A549 (cell line): ENCODE measurements around the gene ILK. TPM values are rescaled to one million over a fixed set of nuclear protein-coding genes. Genes with fewer than 3 reads are reported as not detected.

Source experiments
- ATAC-seq, 2 experiments: fragments of 200-7000 bp in 1 of 2; fragments of >200 bp in 1 of 2; cut with Nextera tagmentation in 1 of 2; cut with Tn5 transposase in 1 of 2; 3 replicates each; pipeline versions ENCODE4 v1.8.0 to v1.9.1; 2018 to 2020; ENCODE audit warnings: mild to moderate bottlenecking in 1 of 2, moderate library complexity in 1 of 2
- CTCF ChIA-PET: fragments of 300-600 bp; sonication (Branson Sonifier 250); formaldehyde crosslinking; extraction: SDS; loops from one replicate; lab custom pipeline; 2021; ENCODE audit warnings: antibody characterized with exemption, inconsistent platforms; lab: Yijun Ruan, JAX
- POLR2A ChIA-PET: fragments of 350-600 bp; formaldehyde crosslinking; extraction: SDS; loops from one replicate; lab custom pipeline; 2021; ENCODE audit warnings: antibody characterized with exemption, inconsistent platforms; lab: Yijun Ruan, JAX
- DNase-seq, 2 experiments: peaks; one replicate each; pipeline versions ENCODE4 v3.0.0 to v3.0.0-alpha.2; 2011 to 2016; ENCODE audit warnings: low read depth in 1 of 2, low spot score in 1 of 2
- FAIRE-seq: peaks from 2 replicates; lab custom pipeline; 2011; peaks lifted over from hg19 to GRCh38; lab: Jason Lieb, UNC
- H3K27ac ChIP-seq, 2 experiments: fragments of >200 bp; sonication (Bioruptor Twin); formaldehyde crosslinking; 3 replicates each; pipeline ENCODE4 v1.5.1; 2016 to 2017
- H3K4me1 ChIP-seq: fragments of >200 bp; sonication (Bioruptor Twin); formaldehyde crosslinking; 3 replicates; pipeline ENCODE4 v1.6.1; 2016
- H3K4me2 ChIP-seq: fragments of >200 bp; sonication (Bioruptor Twin); formaldehyde crosslinking; 3 replicates; pipeline ENCODE4 v1.6.1; 2016
- H3K4me3 ChIP-seq: fragments of >200 bp; sonication (Bioruptor Twin); formaldehyde crosslinking; 3 replicates; pipeline ENCODE4 v1.5.1; 2016
- H3K9me3 ChIP-seq: fragments of >200 bp; sonication (Bioruptor Twin); formaldehyde crosslinking; 3 replicates; pipeline ENCODE4 v1.6.1; 2016
- ATOH8 ChIP-seq: fragments of 250-450 bp; sonication (Bioruptor Pico); IDR thresholded peaks from 2 replicates; pipeline ENCODE4 v1.5.0; 2020; ENCODE audit warnings: low read depth, mild to moderate bottlenecking, moderate library complexity
- BCL3 ChIP-seq: fragments of >200 bp; sonication (Bioruptor Twin); formaldehyde crosslinking; IDR thresholded peaks from 3 replicates; pipeline ENCODE4 v1.6.1; 2016
- BHLHE40 ChIP-seq: IDR thresholded peaks from 2 replicates; pipeline ENCODE4 v1.6.1; 2012; ENCODE audit warnings: low read depth, low read length, inconsistent platforms
- CBX2 ChIP-seq: fragments of 200-600 bp; sonication (generic); IDR thresholded peaks from 2 replicates; pipeline ENCODE4 v1.6.1; 2016; ENCODE audit warnings: low read depth, mild to moderate bottlenecking, borderline replicate concordance
- CBX8 ChIP-seq: fragments of 200-600 bp; sonication (generic); IDR thresholded peaks from 2 replicates; pipeline ENCODE4 v1.6.1; 2016
- CHD4 ChIP-seq: fragments of 200-600 bp; sonication (generic); IDR thresholded peaks from 2 replicates; pipeline ENCODE4 v1.6.1; 2016; ENCODE audit warnings: antibody characterized with exemption, mild to moderate bottlenecking, borderline replicate concordance
- CTCF ChIP-seq: fragments of >200 bp; sonication (Bioruptor Twin); formaldehyde crosslinking; IDR thresholded peaks from 3 replicates; pipeline ENCODE4 v1.5.1; 2016
- EHF ChIP-seq: fragments of 250-450 bp; sonication (Bioruptor Pico); IDR thresholded peaks from 2 replicates; pipeline ENCODE4 v1.5.0; 2020; ENCODE audit warnings: mild to moderate bottlenecking
- HDAC2 ChIP-seq: fragments of 200-600 bp; sonication (generic); IDR thresholded peaks from 2 replicates; pipeline ENCODE4 v1.6.1; 2016
- HEYL ChIP-seq: fragments of 250-450 bp; sonication (Bioruptor Pico); IDR thresholded peaks from 2 replicates; pipeline ENCODE4 v1.8.0; 2021; ENCODE audit warnings: mild to moderate bottlenecking, moderate library complexity
- HMGXB4 ChIP-seq: fragments of 250-450 bp; sonication (Bioruptor Pico); IDR thresholded peaks from 2 replicates; pipeline ENCODE4 v1.5.0; 2021; ENCODE audit warnings: mild to moderate bottlenecking, moderate library complexity, borderline replicate concordance
- HOXA7 ChIP-seq: fragments of 250-450 bp; sonication (Bioruptor Pico); IDR thresholded peaks from 2 replicates; pipeline ENCODE4 v1.5.0; 2020; ENCODE audit warnings: mild to moderate bottlenecking, moderate library complexity
- JUN ChIP-seq, 2 experiments: fragments of >200 bp; sonication (Bioruptor Twin); formaldehyde crosslinking; IDR thresholded peaks; 2 replicates in 1 of 2; 3 replicates in 1 of 2; pipeline ENCODE4 v1.6.1; 2016 to 2017
- MAFK ChIP-seq: fragments of 450-650 bp; IDR thresholded peaks from 2 replicates; pipeline ENCODE4 v1.6.1; 2014; ENCODE audit not compliant: partially characterized antibody
- NPAS2 ChIP-seq: fragments of 250-450 bp; sonication (Bioruptor Pico); IDR thresholded peaks from 2 replicates; pipeline ENCODE4 v1.8.0; 2022; ENCODE audit warnings: mild to moderate bottlenecking, moderate library complexity, borderline replicate concordance
- NR3C1 ChIP-seq: fragments of >200 bp; sonication (Bioruptor Twin); formaldehyde crosslinking; IDR thresholded peaks from 3 replicates; pipeline ENCODE4 v1.6.1; 2017
- PBX3 ChIP-seq: IDR thresholded peaks from 2 replicates; pipeline ENCODE4 v1.6.1; 2012
- REST ChIP-seq: fragments of 200-600 bp; sonication (generic); IDR thresholded peaks from 2 replicates; pipeline ENCODE4 v1.6.1; 2016; ENCODE audit warnings: antibody characterized with exemption, mild to moderate bottlenecking, moderate library complexity
- RNF2 ChIP-seq: fragments of 200-600 bp; sonication (generic); IDR thresholded peaks from 2 replicates; pipeline ENCODE4 v1.6.1; 2016; ENCODE audit warnings: low read depth, mild to moderate bottlenecking, antibody characterized with exemption, moderate library complexity, borderline replicate concordance
- USF2 ChIP-seq: fragments of 450-650 bp; IDR thresholded peaks from 2 replicates; pipeline ENCODE4 v1.6.1; 2014; ENCODE audit warnings: antibody characterized with exemption
- ZC3H11A ChIP-seq: fragments of 450-650 bp; IDR thresholded peaks from 2 replicates; pipeline ENCODE4 v1.6.1; 2014; ENCODE audit warnings: antibody characterized with exemption, mild to moderate bottlenecking
- ZNF302 ChIP-seq: fragments of 250-450 bp; sonication (Bioruptor Pico); IDR thresholded peaks from 2 replicates; pipeline ENCODE4 v1.9.0; 2021; ENCODE audit warnings: inconsistent platforms, mild to moderate bottlenecking, moderate library complexity
- ZSCAN20 ChIP-seq: fragments of 250-450 bp; sonication (Bioruptor Pico); IDR thresholded peaks from 2 replicates; pipeline ENCODE4 v1.8.0; 2022; ENCODE audit warnings: mild to moderate bottlenecking, moderate library complexity
- WGBS: methylation state at CpG from one replicate; pipeline ENCODE4 v1.1.6; 2017; ENCODE audit errors: missing lambda C conversion rate; 5-methylcytosine and 5-hydroxymethylcytosine counted together
- polyA plus RNA-seq, 4 experiments: library from polyadenylated mRNA; depleted of rRNA in 3 of 4; stranded (reverse); fragments of >200 nt; fragmentation: RNase III in 1 of 4; extraction: RNeasy Plus Mini Kit Qiagen cat#74134 plus additional on column Dnase treatment in 1 of 4; gene quantifications; 2 replicates in 3 of 4; 3 replicates in 1 of 4; pipeline ENCODE4 v1.2.3, GENCODE V29; 2011 to 2017

The ILK gene
- polyA plus RNA-seq, 2 of the 4 experiments (the other 2 are of a cell fraction), result 108 to 109 TPM

- WGBS, result 77% methylated on average over 5 of the region's 6 CpGs
- ChIA-PET CTCF (interaction anchor here (0.7 kb wide), 1 partner anchor 10 kb away, joined by 3 read pairs; no protein-coding TSS in a partner anchor), POLR2A (no interaction called here)
- no peaks in the 10 kb centered on the region for H3K4me1 ChIP-seq
- peak in 1 of 2 experiments; percentile 26; a peak in 2 of 6 replicates for ATAC-seq
- H3K27ac ChIP-seq, result no peak overlapping the region
- no peak for FAIRE-seq
- DNase-seq, result no peak
- H3K4me3 ChIP-seq, result no peak overlapping the region
- H3K9me3 ChIP-seq, result no peaks in the 10 kb centered on the region
- H3K4me2 ChIP-seq, result no peak overlapping the region
- no peak for TF ChIP-seq BHLHE40
- no peak for TF ChIP-seq NPAS2 (CRISPR knock-in tag)
- TF ChIP-seq NR3C1, result no peak
- TF ChIP-seq ZNF302, result no peak
- TF ChIP-seq ZC3H11A, result no peak
- TF ChIP-seq HEYL (CRISPR knock-in tag), result no peak
- TF ChIP-seq REST, result no peak
- TF ChIP-seq HOXA7 (CRISPR knock-in tag), result no peak
- TF ChIP-seq BCL3, result no peak
- no peak for TF ChIP-seq CTCF
- no peak for TF ChIP-seq ZSCAN20
- TF ChIP-seq ATOH8 (CRISPR knock-in tag), result no peak
- no peak for TF ChIP-seq CBX8
These were observed 26.9 kb upstream of the ILK start for GRCh38 chr11:6576471-6577373.

- no peak for TF ChIP-seq ZNF302
- TF ChIP-seq PBX3, result no peak
- TF ChIP-seq JUN (IDR thresholded peaks at IDR 0.05), result no peak
- TF ChIP-seq HDAC2, result no peak
- TF ChIP-seq HMGXB4 (CRISPR knock-in tag), result no peak
- TF ChIP-seq RNF2, result no peak
- TF ChIP-seq EHF (CRISPR knock-in tag), result no peak
- no peak for TF ChIP-seq BHLHE40
- TF ChIP-seq MAFK, result no peak
- no peak for TF ChIP-seq CBX2
- TF ChIP-seq USF2, result no peak
- TF ChIP-seq CHD4, result no peak
- no peak for FAIRE-seq
- Histone ChIP-seq H3K27ac (no peak overlapping the region), H3K9me3 (no peaks in the 10 kb centered on the region; the same call in 2 of the 3 replicates), H3K4me3 (no peak overlapping the region), H3K4me2 (no peak overlapping the region), H3K4me1 (no peaks in the 10 kb centered on the region)
- 77% methylated on average over 1 of the region's 1 CpG for WGBS
- DNase-seq, result no peak
- ChIA-PET POLR2A (no interaction called here), CTCF (no interaction called here)
- ATAC-seq, result peak in 1 of 2 experiments; percentile 58; a peak in 3 of 6 replicates
These were observed 25.4 kb upstream of the ILK start for GRCh38 chr11:6578134-6578533.
